HG03432 (cell line): Measurements from ENCODE around the gene SEMA6B.

Source experiments
- ATAC-seq: cut with Tn5 transposase; IDR thresholded peaks from one replicate; pipeline ENCODE4 v1.9.1; 2021; ENCODE audit warnings: mild to moderate bottlenecking, moderate library complexity; ENCODE audit not compliant: unreplicated experiment

Gene SEMA6B

GRCh38 chr19:4495471-4495870 is 64.0 kb downstream of the SEMA6B start:
- no peak for ATAC-seq

DNA sequence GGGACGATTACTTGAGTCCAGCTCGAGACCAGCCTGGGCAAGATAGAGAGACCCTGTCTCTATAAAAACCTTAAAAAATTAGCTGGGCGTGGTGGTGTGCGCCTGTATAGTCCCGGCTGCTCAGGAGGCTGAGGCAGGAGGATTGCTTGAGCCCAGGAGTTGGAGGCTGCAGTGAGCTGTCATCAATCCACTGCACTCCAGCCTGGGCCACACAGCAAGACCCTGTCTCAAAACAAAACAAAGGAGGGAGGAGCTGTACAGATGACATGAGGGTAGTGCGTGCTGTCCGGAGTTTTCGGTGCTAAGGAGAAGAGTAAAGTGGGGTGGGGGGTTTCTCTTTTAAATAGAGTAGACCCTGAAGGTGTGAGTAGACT is 64.8 kb downstream of the SEMA6B start:
- ATAC-seq: no peak

- no peak for ATAC-seq
Observed at GRCh38 chr19:4493929-4494690, 65.4 kb downstream of the SEMA6B start.

GRCh38 chr19:4493104-4493928 is 66.2 kb downstream of the SEMA6B start:
- ATAC-seq: no peak
